Central memory CD8-positive, alpha-beta T cell (primary cell): ENCODE measurements around the gene ELMO1.

ENCODE experiments used
- ATAC-seq: fragments of 150-1000 bp; cut with Tn5 transposase; replicated peaks from 2 replicates; pipeline ENCODE4 v1.10.0; 2022; ENCODE audit warnings: mild to moderate bottlenecking, moderate FRiP score, moderate number of reproducible peaks; ENCODE audit not compliant: poor library complexity, severe bottlenecking; ENCODE audit errors: extremely low read depth
- DNase-seq, 2 donors: peaks; one replicate each; pipeline ENCODE4 v3.0.0; 2021; ENCODE audit warnings: low spot score in 2 of 2
- H3K27ac Mint-ChIP-seq: one replicate; pipeline ENCODE4 v1.8.0; 2022; ENCODE audit warnings: low read depth, mild to moderate bottlenecking, moderate library complexity, mixed read lengths
- H3K27me3 Mint-ChIP-seq: one replicate; pipeline ENCODE4 v1.8.0; 2022; ENCODE audit warnings: mixed read lengths
- H3K36me3 Mint-ChIP-seq: one replicate; pipeline ENCODE4 v1.8.0; 2022; ENCODE audit warnings: mild to moderate bottlenecking, moderate library complexity, mixed read lengths; ENCODE audit not compliant: insufficient read depth
- H3K4me1 Mint-ChIP-seq: one replicate; pipeline ENCODE4 v1.8.0; 2022; ENCODE audit warnings: mixed read lengths
- H3K4me3 Mint-ChIP-seq: one replicate; pipeline ENCODE4 v1.8.0; 2022; ENCODE audit warnings: mild to moderate bottlenecking, moderate library complexity, mixed read lengths
- H3K9me3 Mint-ChIP-seq: one replicate; pipeline ENCODE4 v1.8.0; 2022; ENCODE audit warnings: mixed read lengths

Gene ELMO1

GRCh38 chr7:37448636-37449361, at the start of gene ELMO1:
Gene ELMO1 (minus strand): TSS chr7:37448864. CDS start chr7:37342690, 106,174 bp downstream.
- Mint-ChIP-seq H3K4me3 (peak within 1 kb of the TSS; percentile 96), H3K9me3 (no peaks in the 10 kb centered on the region), H3K27me3 (no peaks in the 10 kb centered on the region), H3K4me1 (peaks cover 39% of the 10 kb centered on the region), H3K36me3 (peaks cover 25% of the 10 kb centered on the region), H3K27ac (peak within 1 kb of the TSS; percentile 97)
- ATAC-seq = peak; percentile 78
- peak; percentile 61 to 72 for DNase-seq

- Mint-ChIP-seq H3K27me3 (no peaks in the 10 kb centered on the region), H3K36me3 (peaks cover 3% of the 10 kb centered on the region), H3K4me3 (no peak overlapping the region), H3K9me3 (no peaks in the 10 kb centered on the region), H3K27ac (no peak overlapping the region), H3K4me1 (no peaks in the 10 kb centered on the region)
- ATAC-seq (no peak), DNase-seq (no peak)
These were observed 48.9 kb upstream of the ELMO1 start for GRCh38 chr7:37497576-37497975.

GRCh38 chr7:37495574-37496184, 47.0 kb upstream of the ELMO1 start:
- DNase-seq (no peak), ATAC-seq (no peak)
- Mint-ChIP-seq H3K9me3 (no peaks in the 10 kb centered on the region), H3K36me3 (peaks cover 3% of the 10 kb centered on the region), H3K4me1 (no peaks in the 10 kb centered on the region), H3K27me3 (no peaks in the 10 kb centered on the region), H3K4me3 (no peak overlapping the region), H3K27ac (no peak overlapping the region)

GRCh38 chr7:37494926-37495325, 46.3 kb upstream of the ELMO1 start:
- H3K36me3 Mint-ChIP-seq = peaks cover 3% of the 10 kb centered on the region
- H3K4me1 Mint-ChIP-seq = no peaks in the 10 kb centered on the region
- no peaks in the 10 kb centered on the region for H3K27me3 Mint-ChIP-seq
- no peaks in the 10 kb centered on the region for H3K9me3 Mint-ChIP-seq
- H3K27ac Mint-ChIP-seq = no peak overlapping the region
- ATAC-seq = no peak
- no peak for DNase-seq
- no peak overlapping the region for H3K4me3 Mint-ChIP-seq

GRCh38 chr7:37493810-37494209, 45.1 kb upstream of the ELMO1 start:
- H3K27ac Mint-ChIP-seq = no peak overlapping the region
- peaks cover 3% of the 10 kb centered on the region for H3K36me3 Mint-ChIP-seq
- ATAC-seq = no peak
- no peaks in the 10 kb centered on the region for H3K9me3 Mint-ChIP-seq
- no peaks in the 10 kb centered on the region for H3K4me1 Mint-ChIP-seq
- H3K4me3 Mint-ChIP-seq = no peak overlapping the region
- no peak for DNase-seq
- no peaks in the 10 kb centered on the region for H3K27me3 Mint-ChIP-seq

GRCh38 chr7:37493123-37493522, 44.5 kb upstream of the ELMO1 start:
- H3K36me3 Mint-ChIP-seq = peaks cover 2% of the 10 kb centered on the region
- ATAC-seq (no peak), DNase-seq (no peak)

GRCh38 chr7:37491919-37492694, 43.4 kb upstream of the ELMO1 start:
- H3K27ac Mint-ChIP-seq = no peak overlapping the region
- DNase-seq (no peak), ATAC-seq (no peak)
- H3K36me3 Mint-ChIP-seq = peaks cover 2% of the 10 kb centered on the region
- H3K27me3 Mint-ChIP-seq = no peaks in the 10 kb centered on the region
- no peaks in the 10 kb centered on the region for H3K9me3 Mint-ChIP-seq
- no peaks in the 10 kb centered on the region for H3K4me1 Mint-ChIP-seq
- H3K4me3 Mint-ChIP-seq = no peak overlapping the region

More at GRCh38 chr7:37493123-37493522, 44.5 kb upstream of the ELMO1 start:
- no peak overlapping the region for H3K27ac Mint-ChIP-seq
- no peaks in the 10 kb centered on the region for H3K27me3 Mint-ChIP-seq
- no peak overlapping the region for H3K4me3 Mint-ChIP-seq
- H3K4me1 Mint-ChIP-seq = no peaks in the 10 kb centered on the region
- no peaks in the 10 kb centered on the region for H3K9me3 Mint-ChIP-seq

GRCh38 chr7:37489703-37490102, 41.0 kb upstream of the ELMO1 start:
- Mint-ChIP-seq H3K4me3 (no peak overlapping the region), H3K27me3 (peaks cover 10% of the 10 kb centered on the region), H3K36me3 (no peaks in the 10 kb centered on the region), H3K9me3 (no peaks in the 10 kb centered on the region), H3K27ac (no peak overlapping the region), H3K4me1 (no peaks in the 10 kb centered on the region)
- ATAC-seq (no peak), DNase-seq (no peak)

GRCh38 chr7:37488163-37488764, 39.6 kb upstream of the ELMO1 start:
- Mint-ChIP-seq H3K27ac (no peak overlapping the region), H3K4me3 (no peak overlapping the region), H3K9me3 (no peaks in the 10 kb centered on the region), H3K4me1 (no peaks in the 10 kb centered on the region), H3K36me3 (no peaks in the 10 kb centered on the region), H3K27me3 (peaks cover 21% of the 10 kb centered on the region)
- no peak for DNase-seq
- no peak for ATAC-seq

GRCh38 chr7:37484426-37485073, 35.9 kb upstream of the ELMO1 start:
- peaks cover 57% of the 10 kb centered on the region for H3K27me3 Mint-ChIP-seq
- H3K36me3 Mint-ChIP-seq = no peaks in the 10 kb centered on the region
- no peaks in the 10 kb centered on the region for H3K4me1 Mint-ChIP-seq
- H3K9me3 Mint-ChIP-seq = no peaks in the 10 kb centered on the region
- no peak overlapping the region for H3K27ac Mint-ChIP-seq
- H3K4me3 Mint-ChIP-seq = no peak overlapping the region
- no peak for ATAC-seq
- no peak for DNase-seq

- no peak for ATAC-seq
- no peak overlapping the region for H3K4me3 Mint-ChIP-seq
- no peaks in the 10 kb centered on the region for H3K4me1 Mint-ChIP-seq
- no peak overlapping the region for H3K27ac Mint-ChIP-seq
- DNase-seq = no peak
- H3K9me3 Mint-ChIP-seq = no peaks in the 10 kb centered on the region
- H3K36me3 Mint-ChIP-seq = no peaks in the 10 kb centered on the region
- peaks cover 66% of the 10 kb centered on the region for H3K27me3 Mint-ChIP-seq
These were observed 35.0 kb upstream of the ELMO1 start for GRCh38 chr7:37483627-37484026.

- no peak overlapping the region for H3K27ac Mint-ChIP-seq
- no peak for ATAC-seq
- peaks cover 73% of the 10 kb centered on the region for H3K27me3 Mint-ChIP-seq
- no peaks in the 10 kb centered on the region for H3K4me1 Mint-ChIP-seq
- no peak overlapping the region for H3K4me3 Mint-ChIP-seq
- H3K36me3 Mint-ChIP-seq = no peaks in the 10 kb centered on the region
- DNase-seq = no peak
- no peaks in the 10 kb centered on the region for H3K9me3 Mint-ChIP-seq
These were observed 34.3 kb upstream of the ELMO1 start for GRCh38 chr7:37482953-37483352.
